Osteoblast (primary cell): ENCODE results near the gene GLRX5. TPM values are rescaled to one million over a fixed set of nuclear protein-coding genes. Genes with fewer than 3 reads are reported as not detected.

ENCODE experiments used
- DNase-seq: peaks from one replicate; pipeline ENCODE4 v3.0.0; 2011; ENCODE audit warnings: low spot score, mixed read lengths; ENCODE audit not compliant: insufficient read length; ENCODE audit errors: missing footprints
- H2AFZ ChIP-seq: 2 replicates; pipeline ENCODE4 v1.6.0; 2011; ENCODE audit warnings: mild to moderate bottlenecking, low read length
- H3K27ac ChIP-seq: 2 replicates; pipeline ENCODE4 v1.5.1; 2011; ENCODE audit warnings: mild to moderate bottlenecking, low read depth, low read length, moderate library complexity
- H3K27me3 ChIP-seq: 2 replicates; pipeline ENCODE4 v1.6.0; 2012; ENCODE audit warnings: mild to moderate bottlenecking, control low read depth, inconsistent platforms, low read length, moderate library complexity; ENCODE audit not compliant: insufficient read depth
- H3K36me3 ChIP-seq: 2 replicates; pipeline ENCODE4 v1.5.1; 2011; ENCODE audit warnings: mild to moderate bottlenecking, low read length, control low read depth, moderate library complexity; ENCODE audit not compliant: insufficient read depth
- H3K4me1 ChIP-seq: 2 replicates; pipeline ENCODE4 v1.5.1; 2011; ENCODE audit warnings: mild to moderate bottlenecking, low read length, control low read depth, moderate library complexity; ENCODE audit not compliant: insufficient read depth
- H3K4me2 ChIP-seq: 2 replicates; pipeline ENCODE4 v1.6.0; 2011; ENCODE audit warnings: mild to moderate bottlenecking, low read length; ENCODE audit not compliant: insufficient read depth
- H3K4me3 ChIP-seq: fragments of 200-600 bp; sonication (generic); 3 replicates; pipeline ENCODE4 v1.5.1; 2012; ENCODE audit warnings: mild to moderate bottlenecking, low read length, inconsistent platforms; ENCODE audit not compliant: insufficient read depth
- H3K79me2 ChIP-seq: 2 replicates; pipeline ENCODE4 v1.6.0; 2012; ENCODE audit warnings: mild to moderate bottlenecking, low read length, control low read depth, inconsistent platforms; ENCODE audit not compliant: insufficient read depth
- H3K9me3 ChIP-seq: 2 replicates; pipeline ENCODE4 v1.5.1; 2011; ENCODE audit warnings: low read depth, low read length, control low read depth
- H4K20me1 ChIP-seq: 2 replicates; pipeline ENCODE4 v1.6.0; 2012; ENCODE audit warnings: mild to moderate bottlenecking, low read length, control low read depth; ENCODE audit not compliant: insufficient read depth
- total RNA-seq: library from RNA; depleted of rRNA; stranded (reverse); fragments of >200 nt; gene quantifications from 2 replicates; pipeline ENCODE4 v1.2.3, GENCODE V29; 2012
- TF ChIP-seq, protein P1 (sequence below): IDR thresholded peaks from 2 replicates; pipeline ENCODE4 v1.5.1; 2011; ENCODE audit warnings: mild to moderate bottlenecking, low read depth, low read length, moderate library complexity; ENCODE audit errors: extremely low read depth

The GLRX5 gene
- total RNA-seq, 1 donor = 19.9 TPM

- Histone ChIP-seq H3K27me3 (no peaks in the 10 kb centered on the region), H2AFZ (no peak overlapping the region), H3K36me3 (peaks cover 15% of the 10 kb centered on the region), H3K79me2 (peaks cover 86% of the 10 kb centered on the region), H4K20me1 (peaks cover 24% of the 10 kb centered on the region), H3K4me2 (no peak overlapping the region), H3K4me3 (no peak overlapping the region), H3K9me3 (peaks cover 2% of the 10 kb centered on the region), H3K4me1 (peaks cover 13% of the 10 kb centered on the region), H3K27ac (no peak overlapping the region)
- no peak for DNase-seq
- TF ChIP-seq, protein P1, sequence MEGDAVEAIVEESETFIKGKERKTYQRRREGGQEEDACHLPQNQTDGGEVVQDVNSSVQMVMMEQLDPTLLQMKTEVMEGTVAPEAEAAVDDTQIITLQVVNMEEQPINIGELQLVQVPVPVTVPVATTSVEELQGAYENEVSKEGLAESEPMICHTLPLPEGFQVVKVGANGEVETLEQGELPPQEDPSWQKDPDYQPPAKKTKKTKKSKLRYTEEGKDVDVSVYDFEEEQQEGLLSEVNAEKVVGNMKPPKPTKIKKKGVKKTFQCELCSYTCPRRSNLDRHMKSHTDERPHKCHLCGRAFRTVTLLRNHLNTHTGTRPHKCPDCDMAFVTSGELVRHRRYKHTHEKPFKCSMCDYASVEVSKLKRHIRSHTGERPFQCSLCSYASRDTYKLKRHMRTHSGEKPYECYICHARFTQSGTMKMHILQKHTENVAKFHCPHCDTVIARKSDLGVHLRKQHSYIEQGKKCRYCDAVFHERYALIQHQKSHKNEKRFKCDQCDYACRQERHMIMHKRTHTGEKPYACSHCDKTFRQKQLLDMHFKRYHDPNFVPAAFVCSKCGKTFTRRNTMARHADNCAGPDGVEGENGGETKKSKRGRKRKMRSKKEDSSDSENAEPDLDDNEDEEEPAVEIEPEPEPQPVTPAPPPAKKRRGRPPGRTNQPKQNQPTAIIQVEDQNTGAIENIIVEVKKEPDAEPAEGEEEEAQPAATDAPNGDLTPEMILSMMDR = no peak
These were observed 5.5 kb downstream of the GLRX5 start for GRCh38 chr14:95540236-95540855.

DNA sequence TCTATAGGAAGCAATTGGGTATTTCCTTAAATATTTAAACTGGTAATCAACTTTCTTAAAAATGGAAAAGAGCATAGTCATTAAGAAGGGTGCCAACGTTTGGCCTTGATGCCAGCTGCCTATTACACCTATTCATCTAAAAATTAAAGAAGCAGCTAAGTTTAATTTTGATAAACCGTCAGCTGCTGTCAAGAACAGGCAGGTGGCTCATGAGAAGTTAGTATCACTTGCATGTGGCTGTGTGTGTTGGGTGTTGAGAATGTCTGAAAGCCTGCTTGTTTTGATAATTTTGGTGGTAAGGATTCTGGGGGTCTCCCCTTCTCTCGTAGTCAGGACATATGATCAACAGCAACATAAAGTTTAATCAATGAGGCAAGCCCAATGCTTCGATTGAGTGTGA, 6.5 kb downstream of the GLRX5 start:
- no peak for DNase-seq
- no peak overlapping the region for H3K27ac ChIP-seq
- TF ChIP-seq, protein P1 = no peak
- peaks cover 21% of the 10 kb centered on the region for H4K20me1 ChIP-seq
- H3K4me3 ChIP-seq = no peak overlapping the region
- no peaks in the 10 kb centered on the region for H3K27me3 ChIP-seq
- peaks cover 76% of the 10 kb centered on the region for H3K79me2 ChIP-seq
- H3K36me3 ChIP-seq = peaks cover 15% of the 10 kb centered on the region
- H2AFZ ChIP-seq = no peak overlapping the region
- H3K4me2 ChIP-seq = no peak overlapping the region
- H3K9me3 ChIP-seq = peaks cover 3% of the 10 kb centered on the region
- H3K4me1 ChIP-seq = peaks cover 11% of the 10 kb centered on the region

GRCh38 chr14:95541932-95542930, 7.4 kb downstream of the GLRX5 start:
- H3K4me1 ChIP-seq = peaks cover 6% of the 10 kb centered on the region

More at GRCh38 chr14:95541932-95542930, 7.4 kb downstream of the GLRX5 start:
- H3K4me2 ChIP-seq = no peak overlapping the region
- peaks cover 15% of the 10 kb centered on the region for H3K36me3 ChIP-seq
- peaks cover 3% of the 10 kb centered on the region for H3K9me3 ChIP-seq
- no peak overlapping the region for H3K27ac ChIP-seq
- H3K27me3 ChIP-seq = no peaks in the 10 kb centered on the region
- no peak overlapping the region for H2AFZ ChIP-seq
- peaks cover 20% of the 10 kb centered on the region for H4K20me1 ChIP-seq
- peaks cover 67% of the 10 kb centered on the region for H3K79me2 ChIP-seq
- TF ChIP-seq, protein P1 = no peak
- no peak overlapping the region for H3K4me3 ChIP-seq
- no peak for DNase-seq
